Liver (tissue), 9 donors: ENCODE data around the gene GPR42. TPM values are rescaled to one million over a fixed set of nuclear protein-coding genes. Genes with fewer than 3 reads are reported as not detected.
"Not testable (repeated sequence)": the region's sequence is repeated elsewhere in the genome, so short reads cannot be mapped to it uniquely, and the experiment has no call there.

ENCODE experiments used
- DNase-seq: peaks from one replicate; pipeline ENCODE4 v3.0.0-alpha.2; 2017; ENCODE audit warnings: low spot score
- H3K27ac ChIP-seq, 2 donors: one replicate each; pipeline ENCODE4 v1.7.0; 2013; ENCODE audit warnings: inconsistent platforms in 2 of 2, low read length in 2 of 2, control low read depth in 1 of 2, low read depth in 1 of 2, mild to moderate bottlenecking in 1 of 2
- H3K27me3 ChIP-seq, 4 donors: one replicate each; pipeline versions ENCODE4 v1.6.1 to v1.7.0; 2013; ENCODE audit warnings: low read length in 3 of 4, inconsistent platforms in 1 of 4, mild to moderate bottlenecking in 1 of 4, moderate library complexity in 1 of 4; ENCODE audit not compliant: control insufficient read depth in 4 of 4, insufficient read depth in 4 of 4
- H3K36me3 ChIP-seq, 4 donors: one replicate each; pipeline versions ENCODE4 v1.6.1 to v1.7.0; 2013; ENCODE audit warnings: low read length in 3 of 4, mild to moderate bottlenecking in 3 of 4, low read depth in 1 of 4, moderate library complexity in 1 of 4; ENCODE audit not compliant: control insufficient read depth in 4 of 4, insufficient read depth in 3 of 4
- H3K4me1 ChIP-seq, 4 donors: one replicate each; pipeline versions ENCODE4 v1.6.1 to v1.7.0; 2013; ENCODE audit warnings: low read length in 3 of 4, mild to moderate bottlenecking in 3 of 4, moderate library complexity in 1 of 4; ENCODE audit not compliant: control insufficient read depth in 4 of 4, insufficient read depth in 4 of 4
- H3K4me3 ChIP-seq, 3 donors: one replicate each; pipeline versions ENCODE4 v1.6.1 to v1.7.0; 2013; ENCODE audit warnings: low read length in 3 of 3, control low read depth in 1 of 3, low read depth in 1 of 3, mild to moderate bottlenecking in 1 of 3
- H3K9ac ChIP-seq, 2 donors: one replicate each; pipeline ENCODE4 v1.7.0; 2013; ENCODE audit warnings: low read length in 2 of 2, mild to moderate bottlenecking in 2 of 2, moderate library complexity in 2 of 2, control low read depth in 1 of 2, low read depth in 1 of 2
- H3K9me3 ChIP-seq, 4 donors: one replicate each; pipeline versions ENCODE4 v1.6.1 to v1.7.0; 2013; ENCODE audit warnings: low read length in 3 of 4; ENCODE audit not compliant: control insufficient read depth in 4 of 4
- CTCF ChIP-seq: fragments of 150-350 bp; IDR thresholded peaks from 2 replicates; pipeline ENCODE4 v1.5.1; 2017; ENCODE audit warnings: improper control_type of control experiment, low read depth, low read length; ENCODE audit not compliant: missing input control
- EGR1 ChIP-seq, 2 donors: IDR thresholded peaks; 2 replicates each; pipeline ENCODE4 v1.6.1; 2016 to 2018; ENCODE audit warnings: antibody characterized with exemption in 2 of 2, low read depth in 2 of 2
- FOXA1 ChIP-seq: IDR thresholded peaks from 2 replicates; pipeline ENCODE4 v1.6.1; 2016; ENCODE audit warnings: antibody characterized with exemption
- FOXA2 ChIP-seq: IDR thresholded peaks from 2 replicates; pipeline ENCODE4 v1.6.1; 2016; ENCODE audit warnings: antibody characterized with exemption
- GABPA ChIP-seq, 2 donors: IDR thresholded peaks in 1 of 2; conservative IDR thresholded peaks in 1 of 2; 2 replicates each; pipeline ENCODE4 v1.6.1; 2016; ENCODE audit warnings: antibody characterized with exemption in 2 of 2, mild to moderate bottlenecking in 1 of 2, moderate library complexity in 1 of 2
- HNF4A ChIP-seq, 2 donors: conservative IDR thresholded peaks; 2 replicates each; pipeline ENCODE4 v1.6.1; 2016; ENCODE audit warnings: antibody characterized with exemption in 2 of 2, mild to moderate bottlenecking in 2 of 2
- HNF4G ChIP-seq: IDR thresholded peaks from 2 replicates; pipeline ENCODE4 v1.6.1; 2016; ENCODE audit warnings: antibody characterized with exemption
- JUND ChIP-seq, 2 donors: IDR thresholded peaks; 2 replicates each; pipeline ENCODE4 v1.6.1; 2016; ENCODE audit warnings: antibody characterized with exemption in 2 of 2
- NR2F2 ChIP-seq: IDR thresholded peaks from 2 replicates; pipeline ENCODE4 v1.6.1; 2016; ENCODE audit warnings: antibody characterized with exemption
- RAD21 ChIP-seq, 2 donors: IDR thresholded peaks; 2 replicates each; pipeline ENCODE4 v1.6.1; 2016; ENCODE audit warnings: antibody characterized with exemption in 2 of 2, mild to moderate bottlenecking in 2 of 2
- RXRA ChIP-seq, 2 donors: IDR thresholded peaks; 2 replicates each; pipeline ENCODE4 v1.6.1; 2017 to 2018; ENCODE audit warnings: antibody characterized with exemption in 2 of 2, mild to moderate bottlenecking in 1 of 2
- SP1 ChIP-seq: IDR thresholded peaks from 2 replicates; pipeline ENCODE4 v1.6.1; 2018; ENCODE audit warnings: antibody characterized with exemption, mild to moderate bottlenecking
- TAF1 ChIP-seq: conservative IDR thresholded peaks from 2 replicates; pipeline ENCODE4 v1.6.1; 2016; ENCODE audit warnings: antibody characterized with exemption, mild to moderate bottlenecking
- YY1 ChIP-seq: IDR thresholded peaks from 2 replicates; pipeline ENCODE4 v1.6.1; 2016; ENCODE audit warnings: antibody characterized with exemption, mild to moderate bottlenecking
- ZBTB33 ChIP-seq: IDR thresholded peaks from 2 replicates; pipeline ENCODE4 v1.6.1; 2016; ENCODE audit warnings: antibody characterized with exemption
- WGBS: extraction: QIAGEN DNeasy Blood & Tissue Kit; methylation state at CpG from one replicate; pipeline ENCODE4 v1.1.7; 2013; 5-methylcytosine and 5-hydroxymethylcytosine counted together
- polyA plus RNA-seq, 2 donors: library from polyadenylated mRNA; stranded (reverse) in 1 of 2; unstranded in 1 of 2; fragments of 200-250 nt in 1 of 2; fragments of >200 nt in 1 of 2; fragmentation: Nextera tagmentation in 1 of 2; extraction: Ambion mirVana in 1 of 2; gene quantifications; one replicate each; pipeline versions ENCODE4 v1.2.1 to v1.2.3, GENCODE V29; 2013 to 2015
- total RNA-seq, 2 donors: library from RNA; depleted of rRNA; stranded (reverse); fragments of >200 nt; gene quantifications; one replicate each; pipeline ENCODE4 v1.2.3, GENCODE V29; 2014
- TF ChIP-seq, protein P1 (sequence below): IDR thresholded peaks from 2 replicates; pipeline ENCODE4 v1.6.1; 2016; ENCODE audit warnings: antibody characterized with exemption
- donor health status: healthy.
- donor health status: healthy.
- donor health status: healthy.
- donor health status: healthy.
- donor health status: healthy.

Gene GPR42
- total and polyA plus RNA-seq, 4 donors: not detected

GRCh38 chr19:35399231-35399630 lies 28.4 kb downstream of the GPR42 start (continued):
- TF ChIP-seq CTCF (no peak), NR2F2 (no peak), TAF1 (no peak), HNF4A (conservative IDR thresholded peaks at IDR 0.05) (no peak), YY1 (no peak)

- no peaks in the 10 kb centered on the region for H3K27me3 ChIP-seq
- WGBS: 83% methylated on average over 10 of the region's 10 CpGs
- H3K36me3 ChIP-seq: no peaks in the 10 kb centered on the region
Measured at GRCh38 chr19:35399948-35400772, 29.3 kb downstream of the GPR42 start.

GRCh38 chr19:35400773-35401100 lies 29.9 kb downstream of the GPR42 start:
- no peaks in the 10 kb centered on the region for H3K4me1 ChIP-seq
- no peak overlapping the region for H3K4me3 ChIP-seq
- H3K9me3 ChIP-seq: no peaks in the 10 kb centered on the region
- no peak overlapping the region for H3K9ac ChIP-seq
- no peaks in the 10 kb centered on the region for H3K27me3 ChIP-seq
- H3K27ac ChIP-seq: no peak overlapping the region
- TF ChIP-seq EGR1 (IDR thresholded peaks at IDR 0.05; ENCODE audit: low read depth in 2 of 2) (no peak), HNF4G (no peak), RXRA (IDR thresholded peaks at IDR 0.05) (no peak), GABPA (IDR thresholded peaks at IDR 0.05 in 1 of 2, conservative IDR thresholded peaks at IDR 0.05 in 1 of 2) (no peak), FOXA1 (no peak), JUND (IDR thresholded peaks at IDR 0.05) (no peak), NR2F2 (no peak)
- TF ChIP-seq, protein P1, sequence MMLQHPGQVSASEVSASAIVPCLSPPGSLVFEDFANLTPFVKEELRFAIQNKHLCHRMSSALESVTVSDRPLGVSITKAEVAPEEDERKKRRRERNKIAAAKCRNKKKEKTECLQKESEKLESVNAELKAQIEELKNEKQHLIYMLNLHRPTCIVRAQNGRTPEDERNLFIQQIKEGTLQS: no peak
- 98% methylated on average over 7 of the region's 7 CpGs for WGBS
- no peaks in the 10 kb centered on the region for H3K36me3 ChIP-seq
- DNase-seq: no peak

More at GRCh38 chr19:35399948-35400772, 29.3 kb downstream of the GPR42 start:
- no peaks in the 10 kb centered on the region for H3K4me1 ChIP-seq
- H3K9me3 ChIP-seq: no peaks in the 10 kb centered on the region
- no peak for TF ChIP-seq FOXA2
- no peak for TF ChIP-seq TAF1
- TF ChIP-seq NR2F2: no peak
- TF ChIP-seq RAD21 (IDR thresholded peaks at IDR 0.05): no peak
- TF ChIP-seq EGR1 (IDR thresholded peaks at IDR 0.05; ENCODE audit: low read depth in 2 of 2): no peak
- TF ChIP-seq, protein P1: no peak
- no peak for TF ChIP-seq ZBTB33
- TF ChIP-seq FOXA1: no peak
- TF ChIP-seq SP1: no peak
- no peak for TF ChIP-seq JUND (IDR thresholded peaks at IDR 0.05)
- no peak for TF ChIP-seq GABPA (IDR thresholded peaks at IDR 0.05 in 1 of 2, conservative IDR thresholded peaks at IDR 0.05 in 1 of 2)
- no peak overlapping the region for H3K27ac ChIP-seq
- H3K9ac ChIP-seq: no peak overlapping the region
- no peak overlapping the region for H3K4me3 ChIP-seq
- DNase-seq: no peak

- H3K4me3 ChIP-seq, H3K27me3 ChIP-seq, H3K27ac ChIP-seq, H3K9ac ChIP-seq, H3K9me3 ChIP-seq, DNase-seq, H3K36me3 ChIP-seq, H3K4me1 ChIP-seq: not testable (repeated sequence)
- 88% methylated on average over 9 of the region's 9 CpGs for WGBS
Measured at GRCh38 chr19:35401416-35401815, 30.5 kb downstream of the GPR42 start.
